Measurements from ENCODE around the gene HDHD5.

GRCh38 chr22:17103351-17103750 is 55.7 kb downstream of the HDHD5 start:
- TF ChIP-seq CTCF (IDR thresholded peaks at IDR 0.05) (no peak), EZH2 (IDR thresholded peaks at IDR 0.05) (no peak)

All from neural progenitor cell (in vitro differentiated cells).